ENCODE measurements around the gene FEV.
"Not testable (repeated sequence)": the region's sequence is repeated elsewhere in the genome, so short reads cannot be mapped to it uniquely, and the experiment has no call there.

FEV gene

GRCh38 chr2:218975060-218975777, 9.8 kb downstream of the FEV start:
- DNase-seq (ENCODE audit: low read depth), result no peak

DNA sequence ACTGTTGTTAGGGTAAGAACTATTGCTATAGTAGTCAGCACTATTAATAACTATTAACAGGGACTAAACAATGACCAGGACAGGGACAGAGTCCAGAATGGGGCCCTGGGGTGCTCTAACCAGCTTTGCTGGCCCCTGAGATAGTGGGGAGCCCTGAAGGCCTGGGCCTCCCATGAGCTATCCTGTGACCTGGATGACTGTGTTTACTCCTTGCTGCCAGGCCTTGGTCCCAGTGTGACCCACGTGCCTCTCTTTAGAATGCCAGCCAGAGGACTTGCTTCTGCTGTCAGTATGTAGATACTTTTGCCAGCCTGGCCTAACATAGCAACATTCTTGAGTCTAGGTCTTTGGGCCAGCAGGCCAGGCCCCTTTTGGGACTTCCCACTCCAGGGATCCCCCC, 14.1 kb downstream of the FEV start:
- DNase-seq (ENCODE audit: low read depth), result no peak

GRCh38 chr2:218964041-218964771, 20.8 kb downstream of the FEV start:
- DNase-seq (ENCODE audit: low read depth), result no peak

DNA sequence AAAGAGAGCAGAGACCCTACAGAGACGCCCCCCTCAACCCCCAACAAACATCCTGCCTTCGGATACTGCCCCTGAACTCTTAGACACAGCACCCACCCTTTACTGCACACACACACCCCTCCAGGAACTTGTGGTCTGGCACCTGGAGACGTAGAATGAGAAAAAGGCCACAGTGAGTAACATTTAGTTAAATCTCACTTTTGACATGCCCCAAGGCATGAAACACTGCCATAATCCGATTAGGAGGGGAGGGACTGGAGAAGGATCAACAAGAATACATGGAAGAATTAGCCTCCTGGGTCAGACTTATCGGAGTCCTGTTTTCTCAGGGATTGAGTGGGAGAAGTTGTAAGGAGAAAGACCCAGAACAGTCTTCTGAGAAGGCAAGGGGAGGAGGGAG, 21.4 kb downstream of the FEV start:
- no peak for DNase-seq (ENCODE audit: low read depth)

DNA sequence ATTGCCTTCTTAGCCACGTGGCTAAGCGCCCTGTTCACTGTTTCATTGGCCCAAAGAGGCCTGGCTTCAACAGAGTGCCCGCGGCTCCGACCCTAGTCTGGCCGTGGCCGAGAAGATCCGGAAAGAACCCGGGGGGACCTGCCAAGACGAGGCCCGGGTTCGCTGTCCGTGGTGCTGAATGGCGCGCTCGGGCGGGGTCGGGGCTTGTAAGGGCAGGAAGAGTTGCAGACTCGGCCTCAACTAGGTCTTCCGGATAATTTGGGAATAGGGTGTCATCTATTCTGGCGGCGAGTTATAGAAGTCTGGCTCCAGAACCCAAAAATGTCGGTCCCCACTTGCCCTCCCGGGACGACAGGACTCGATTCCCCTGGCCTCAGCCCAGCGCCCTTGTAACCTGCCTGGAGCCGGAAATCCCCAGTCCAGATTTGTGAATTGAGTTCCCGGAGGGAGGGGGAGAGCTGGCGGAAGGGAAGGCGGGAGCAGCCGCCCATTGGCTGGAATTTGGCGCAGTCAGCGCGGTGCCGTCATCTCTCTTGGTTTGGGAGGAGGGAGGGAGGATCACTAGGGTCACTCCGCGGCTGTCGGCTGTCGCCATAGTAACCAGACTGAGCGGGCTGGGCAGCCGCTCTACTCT, 22.0 kb downstream of the FEV start:
- peak; percentile 14 for DNase-seq (ENCODE audit: low read depth)

DNA sequence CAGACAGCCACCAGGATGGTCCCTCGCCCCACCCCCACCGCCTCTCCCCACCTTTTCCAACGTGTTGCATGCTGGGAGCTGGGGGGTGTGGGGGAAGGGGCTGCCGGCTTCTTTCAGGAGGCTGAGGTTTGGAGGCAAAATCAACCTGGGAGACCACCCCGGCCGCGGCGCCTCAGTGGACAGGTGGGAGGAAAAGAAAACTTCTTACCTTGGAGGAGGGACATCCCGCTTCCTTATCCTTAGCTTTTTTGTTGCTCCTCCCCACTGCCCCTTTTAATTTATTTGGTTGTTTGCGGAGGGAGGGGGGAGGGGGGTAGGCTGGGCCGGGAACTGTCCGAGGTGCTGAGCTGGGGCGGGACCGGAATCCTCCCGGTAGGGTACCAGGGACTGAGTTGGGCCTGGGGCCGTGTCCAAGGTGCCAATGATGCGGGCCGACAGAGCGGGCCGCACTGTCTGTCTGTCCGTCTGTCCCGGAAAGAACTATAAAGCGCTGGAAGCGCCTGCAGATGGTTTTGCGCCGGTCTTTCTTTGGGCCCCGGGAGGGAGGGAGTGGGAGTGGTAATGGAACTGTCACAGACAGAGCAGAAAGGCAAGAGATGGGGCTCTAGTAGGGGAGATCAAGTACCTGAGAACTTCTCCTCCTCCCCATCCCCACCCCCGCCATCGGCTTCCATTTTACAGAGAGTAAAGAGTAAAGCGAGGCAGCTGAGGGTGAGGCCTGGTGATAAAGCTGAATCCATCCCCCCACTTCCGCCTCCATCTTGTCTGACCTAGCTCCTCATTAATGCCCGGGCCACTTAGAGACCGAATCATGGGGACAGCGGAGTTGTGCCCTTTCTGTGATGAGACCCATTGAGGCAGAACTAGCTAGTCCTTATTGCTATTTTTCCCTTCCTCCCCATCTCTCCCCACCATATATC, 23.1 kb downstream of the FEV start:
- no peak for DNase-seq (ENCODE audit: low read depth)

DNA sequence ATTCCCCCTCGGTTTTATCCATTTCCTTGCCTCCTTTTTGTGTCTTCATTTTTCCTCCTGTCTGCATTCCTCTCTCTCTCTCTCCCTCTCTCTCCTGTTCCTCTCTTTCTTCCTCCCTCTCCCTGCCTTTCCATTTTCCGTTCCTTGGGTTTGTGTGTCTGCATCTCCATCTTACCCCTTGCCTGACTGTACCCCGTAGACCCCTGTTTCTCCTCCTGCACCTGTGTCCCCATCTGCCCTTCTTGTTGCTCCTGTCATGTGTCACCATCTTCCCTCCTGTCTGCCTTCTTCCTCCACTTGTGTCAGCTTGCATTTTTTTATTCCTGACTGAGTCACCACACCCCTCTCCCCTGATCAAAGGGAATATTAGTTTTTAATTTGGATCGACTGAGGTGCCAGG, 23.8 kb downstream of the FEV start:
- no peak for DNase-seq (ENCODE audit: low read depth)

- no peak for DNase-seq (ENCODE audit: low read depth)
Measured at GRCh38 chr2:218960309-218961165, 24.4 kb downstream of the FEV start.

DNA sequence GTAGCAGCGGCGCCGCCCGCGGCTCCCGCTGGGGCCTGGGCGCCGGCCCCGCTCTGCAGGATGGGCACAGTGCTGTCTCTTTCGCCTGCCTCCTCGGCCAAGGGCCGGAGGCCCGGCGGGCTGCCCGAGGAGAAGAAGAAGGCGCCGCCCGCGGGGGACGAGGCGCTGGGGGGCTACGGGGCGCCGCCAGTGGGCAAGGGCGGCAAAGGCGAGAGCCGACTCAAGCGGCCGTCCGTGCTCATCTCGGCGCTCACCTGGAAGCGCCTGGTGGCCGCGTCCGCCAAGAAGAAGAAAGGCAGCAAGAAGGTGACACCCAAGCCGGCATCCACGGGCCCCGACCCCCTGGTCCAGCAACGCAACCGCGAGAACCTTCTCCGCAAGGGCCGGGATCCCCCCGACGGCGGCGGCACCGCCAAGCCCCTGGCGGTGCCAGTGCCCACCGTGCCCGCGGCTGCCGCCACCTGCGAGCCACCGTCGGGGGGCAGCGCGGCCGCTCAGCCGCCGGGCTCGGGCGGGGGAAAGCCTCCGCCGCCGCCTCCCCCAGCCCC, 25.1 kb downstream of the FEV start:
- DNase-seq (ENCODE audit: low read depth), result no peak

GRCh38 chr2:218959141-218959731, 25.7 kb downstream of the FEV start, which contains the start of gene CDK5R2:
CDK5R2 (plus strand) TSS chr2:218959666; CDS start chr2:218959821, 155 bp downstream.
- peak; percentile 65 for DNase-seq (ENCODE audit: low read depth)

GRCh38 chr2:218958276-218958675, 26.7 kb downstream of the FEV start:
- no peak for DNase-seq (ENCODE audit: low read depth)

GRCh38 chr2:218957671-218958070, 27.3 kb downstream of the FEV start:
- DNase-seq (ENCODE audit: low read depth), result no peak

GRCh38 chr2:218956039-218956438, 28.9 kb downstream of the FEV start:
- no peak for DNase-seq (ENCODE audit: low read depth)

GRCh38 chr2:218954541-218955300, 30.3 kb downstream of the FEV start:
- no peak for DNase-seq (ENCODE audit: low read depth)

GRCh38 chr2:218953366-218953954, 31.5 kb downstream of the FEV start:
- no peak for DNase-seq (ENCODE audit: low read depth)

- no peak for DNase-seq (ENCODE audit: low read depth)
Measured at GRCh38 chr2:218952160-218952559, 32.8 kb downstream of the FEV start.

DNA sequence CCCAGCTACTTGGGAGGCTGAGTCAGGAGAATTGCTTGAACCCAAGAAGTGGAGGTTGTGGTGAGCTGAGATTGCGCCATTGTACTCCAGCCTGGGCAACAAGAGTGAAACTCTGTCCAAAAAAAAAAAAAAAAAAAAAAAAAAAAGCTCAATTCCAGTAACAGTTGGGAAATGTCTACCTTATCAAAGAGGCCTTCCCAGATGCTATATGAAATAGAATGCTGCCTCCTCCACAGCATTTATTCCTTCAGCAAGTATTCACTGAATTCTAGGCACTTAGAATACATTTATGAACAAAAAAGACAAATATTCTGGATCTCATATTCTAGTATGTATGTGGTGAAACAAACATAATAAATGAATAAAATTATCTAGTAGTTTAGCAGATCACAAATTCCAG, 38.4 kb downstream of the FEV start:
- no peak for DNase-seq (ENCODE audit: low read depth)

GRCh38 chr2:218944759-218945404, 40.1 kb downstream of the FEV start:
- no peak for DNase-seq (ENCODE audit: low read depth)

GRCh38 chr2:218931751-218932150, 53.2 kb downstream of the FEV start:
- DNase-seq (ENCODE audit: low read depth), result not testable (repeated sequence)

Measured in fibroblast of gingiva (primary cell).